Astrocyte (in vitro differentiated cells and primary cell): ENCODE results near the gene PIK3R3.

Experiments used
- EZH2 ChIP-seq: IDR thresholded peaks from 2 replicates; pipeline ENCODE4 v1.6.1; 2012; ENCODE audit warnings: mild to moderate bottlenecking, low read length, inconsistent platforms; ENCODE audit not compliant: insufficient read depth
- TF ChIP-seq, protein P1 (sequence below): IDR thresholded peaks from 2 replicates; pipeline ENCODE4 v1.5.1; 2011; ENCODE audit warnings: low read depth, mild to moderate bottlenecking, inconsistent platforms, low read length, moderate library complexity; ENCODE audit not compliant: insufficient read depth

GRCh38 chr1:46133181-46133658, 791 bp upstream of the PIK3R3 start:
- TF ChIP-seq, protein P1, sequence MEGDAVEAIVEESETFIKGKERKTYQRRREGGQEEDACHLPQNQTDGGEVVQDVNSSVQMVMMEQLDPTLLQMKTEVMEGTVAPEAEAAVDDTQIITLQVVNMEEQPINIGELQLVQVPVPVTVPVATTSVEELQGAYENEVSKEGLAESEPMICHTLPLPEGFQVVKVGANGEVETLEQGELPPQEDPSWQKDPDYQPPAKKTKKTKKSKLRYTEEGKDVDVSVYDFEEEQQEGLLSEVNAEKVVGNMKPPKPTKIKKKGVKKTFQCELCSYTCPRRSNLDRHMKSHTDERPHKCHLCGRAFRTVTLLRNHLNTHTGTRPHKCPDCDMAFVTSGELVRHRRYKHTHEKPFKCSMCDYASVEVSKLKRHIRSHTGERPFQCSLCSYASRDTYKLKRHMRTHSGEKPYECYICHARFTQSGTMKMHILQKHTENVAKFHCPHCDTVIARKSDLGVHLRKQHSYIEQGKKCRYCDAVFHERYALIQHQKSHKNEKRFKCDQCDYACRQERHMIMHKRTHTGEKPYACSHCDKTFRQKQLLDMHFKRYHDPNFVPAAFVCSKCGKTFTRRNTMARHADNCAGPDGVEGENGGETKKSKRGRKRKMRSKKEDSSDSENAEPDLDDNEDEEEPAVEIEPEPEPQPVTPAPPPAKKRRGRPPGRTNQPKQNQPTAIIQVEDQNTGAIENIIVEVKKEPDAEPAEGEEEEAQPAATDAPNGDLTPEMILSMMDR: no peak
- no peak for TF ChIP-seq EZH2
